ENCODE results near the gene HIPK2.

GRCh38 chr7:139538881-139539635 lies 238.7 kb downstream of the HIPK2 start:
- TF ChIP-seq CTCF (IDR thresholded peaks at IDR 0.05), result no peak
- TF ChIP-seq POLR2A (IDR thresholded peaks at IDR 0.05), result no peak
